Dendritic cell treated with granulocyte-macrophage colony-stimulating factor and Interleukin-4, amounts not matched to agents 40 ng/mL and 50 ng/mL, for 4 days (primary cell): Measurements from ENCODE around the gene TBC1D22B.
A peak's percentile ranks its signal among the peaks of the same experiment; 100 is the strongest.
"Not testable (repeated sequence)": the region's sequence is repeated elsewhere in the genome, so short reads cannot be mapped to it uniquely, and the experiment has no call there.

Experiments
- H3K27ac Mint-ChIP-seq: one replicate; pipeline ENCODE4 v1.8.0; 2022; ENCODE audit warnings: mild to moderate bottlenecking, mixed read lengths
- H3K27me3 Mint-ChIP-seq: one replicate; pipeline ENCODE4 v1.8.0; 2022; ENCODE audit warnings: mild to moderate bottlenecking, mixed read lengths
- H3K36me3 Mint-ChIP-seq: one replicate; pipeline ENCODE4 v1.8.0; 2022; ENCODE audit warnings: low read depth, mixed read lengths
- H3K4me1 Mint-ChIP-seq: one replicate; pipeline ENCODE4 v1.8.0; 2022; ENCODE audit warnings: low read depth, mixed read lengths
- H3K4me3 Mint-ChIP-seq: one replicate; pipeline ENCODE4 v1.8.0; 2022; ENCODE audit warnings: mild to moderate bottlenecking, moderate library complexity, mixed read lengths
- H3K9me3 Mint-ChIP-seq: one replicate; pipeline ENCODE4 v1.8.0; 2022; ENCODE audit warnings: mixed read lengths
- intact Hi-C: fragments of 100-400 bp; cut with micrococcal nuclease; formaldehyde crosslinking; loops from one replicate; pipeline ENCODE4 v1.15.0; 2022

The TBC1D22B gene

GRCh38 chr6:37344308-37344707 lies 86.7 kb downstream of the TBC1D22B start:
- peaks cover 12% of the 10 kb centered on the region for H3K27me3 Mint-ChIP-seq
- no peak overlapping the region for H3K27ac Mint-ChIP-seq
- no peak overlapping the region for H3K4me3 Mint-ChIP-seq
- H3K36me3 Mint-ChIP-seq = no peaks in the 10 kb centered on the region
- H3K4me1 Mint-ChIP-seq = no peaks in the 10 kb centered on the region
- H3K9me3 Mint-ChIP-seq = no peaks in the 10 kb centered on the region
- intact Hi-C loops = no loop called here

- intact Hi-C loops, H3K27ac Mint-ChIP-seq, H3K4me3 Mint-ChIP-seq, H3K4me1 Mint-ChIP-seq, H3K9me3 Mint-ChIP-seq, H3K36me3 Mint-ChIP-seq: not testable (repeated sequence)
- H3K27me3 Mint-ChIP-seq = peaks cover 12% of the 10 kb centered on the region
These were observed 88.2 kb downstream of the TBC1D22B start for GRCh38 chr6:37345804-37346203.

- Mint-ChIP-seq H3K4me3 (no peak overlapping the region), H3K4me1 (no peaks in the 10 kb centered on the region), H3K27me3 (peaks cover 13% of the 10 kb centered on the region), H3K36me3 (no peaks in the 10 kb centered on the region), H3K27ac (no peak overlapping the region), H3K9me3 (no peaks in the 10 kb centered on the region)
- intact Hi-C loops = no loop called here
These were observed 89.6 kb downstream of the TBC1D22B start for GRCh38 chr6:37347177-37347576.

GRCh38 chr6:37347670-37348111 lies 90.1 kb downstream of the TBC1D22B start:
- intact Hi-C loops = no loop called here
- Mint-ChIP-seq H3K4me3 (no peak overlapping the region), H3K9me3 (no peaks in the 10 kb centered on the region), H3K27me3 (peaks cover 15% of the 10 kb centered on the region), H3K4me1 (no peaks in the 10 kb centered on the region), H3K36me3 (no peaks in the 10 kb centered on the region), H3K27ac (no peak overlapping the region)

GRCh38 chr6:37351027-37351426 lies 93.5 kb downstream of the TBC1D22B start:
- H3K9me3 Mint-ChIP-seq = no peaks in the 10 kb centered on the region
- H3K4me3 Mint-ChIP-seq = no peak overlapping the region
- no peak overlapping the region for H3K27ac Mint-ChIP-seq
- peaks cover 22% of the 10 kb centered on the region for H3K4me1 Mint-ChIP-seq
- intact Hi-C loops = no loop called here
- peaks cover 10% of the 10 kb centered on the region for H3K36me3 Mint-ChIP-seq
- peaks cover 22% of the 10 kb centered on the region for H3K27me3 Mint-ChIP-seq

- intact Hi-C loops = no loop called here
- Mint-ChIP-seq H3K4me1 (peaks cover 24% of the 10 kb centered on the region), H3K9me3 (no peaks in the 10 kb centered on the region), H3K4me3 (no peak overlapping the region), H3K36me3 (peaks cover 10% of the 10 kb centered on the region), H3K27ac (no peak overlapping the region), H3K27me3 (peaks cover 18% of the 10 kb centered on the region)
These were observed 94.8 kb downstream of the TBC1D22B start for GRCh38 chr6:37352384-37352783.

- peaks cover 14% of the 10 kb centered on the region for H3K27me3 Mint-ChIP-seq
- peak within 1 kb of the TSS; percentile 97 for H3K4me3 Mint-ChIP-seq
- intact Hi-C loops = no loop called here
- H3K27ac Mint-ChIP-seq = peak within 1 kb of the TSS; percentile 87
- H3K9me3 Mint-ChIP-seq = no peaks in the 10 kb centered on the region
- H3K4me1 Mint-ChIP-seq = peaks cover 24% of the 10 kb centered on the region
- H3K36me3 Mint-ChIP-seq = peaks cover 10% of the 10 kb centered on the region
These were observed 96.4 kb downstream of the TBC1D22B start, which contains the start of gene RNF8 for GRCh38 chr6:37353761-37354525. Gene RNF8, plus strand, starts transcription at chr6:37353983. Its CDS starts 182 bp downstream, at chr6:37354165.

- peaks cover 10% of the 10 kb centered on the region for H3K36me3 Mint-ChIP-seq
- peaks cover 24% of the 10 kb centered on the region for H3K4me1 Mint-ChIP-seq
- H3K27me3 Mint-ChIP-seq = peaks cover 14% of the 10 kb centered on the region
- peak overlapping the region; percentile 87 for H3K27ac Mint-ChIP-seq
- H3K9me3 Mint-ChIP-seq = no peaks in the 10 kb centered on the region
- H3K4me3 Mint-ChIP-seq = peak overlapping the region; percentile 97
- intact Hi-C loops = no loop called here
These were observed 97.2 kb downstream of the TBC1D22B start for GRCh38 chr6:37354526-37355384.

- Mint-ChIP-seq H3K36me3 (peaks cover 21% of the 10 kb centered on the region), H3K27ac (no peak overlapping the region), H3K9me3 (no peaks in the 10 kb centered on the region), H3K4me3 (no peak overlapping the region), H3K27me3 (peaks cover 12% of the 10 kb centered on the region), H3K4me1 (peaks cover 24% of the 10 kb centered on the region)
- intact Hi-C loops = no loop called here
These were observed 99.7 kb downstream of the TBC1D22B start for GRCh38 chr6:37357288-37357687.

- Mint-ChIP-seq H3K36me3 (peaks cover 26% of the 10 kb centered on the region), H3K27ac (no peak overlapping the region), H3K27me3 (peaks cover 11% of the 10 kb centered on the region), H3K4me3 (no peak overlapping the region), H3K4me1 (peaks cover 24% of the 10 kb centered on the region), H3K9me3 (no peaks in the 10 kb centered on the region)
- intact Hi-C loops = no loop called here
These were observed 100.3 kb downstream of the TBC1D22B start for GRCh38 chr6:37357860-37358259.

- peaks cover 33% of the 10 kb centered on the region for H3K36me3 Mint-ChIP-seq
- H3K9me3 Mint-ChIP-seq = no peaks in the 10 kb centered on the region
- H3K27ac Mint-ChIP-seq = no peak overlapping the region
- peaks cover 5% of the 10 kb centered on the region for H3K27me3 Mint-ChIP-seq
- peaks cover 16% of the 10 kb centered on the region for H3K4me1 Mint-ChIP-seq
- H3K4me3 Mint-ChIP-seq = no peak overlapping the region
- intact Hi-C loops = no loop called here
These were observed 101.5 kb downstream of the TBC1D22B start for GRCh38 chr6:37359039-37359438.

- H3K27me3 Mint-ChIP-seq = no peaks in the 10 kb centered on the region
- intact Hi-C loops = no loop called here
- H3K27ac Mint-ChIP-seq = no peak overlapping the region
- H3K36me3 Mint-ChIP-seq = peaks cover 44% of the 10 kb centered on the region
- H3K4me3 Mint-ChIP-seq = no peak overlapping the region
- no peaks in the 10 kb centered on the region for H3K4me1 Mint-ChIP-seq
- H3K9me3 Mint-ChIP-seq = no peaks in the 10 kb centered on the region
These were observed 104.7 kb downstream of the TBC1D22B start for GRCh38 chr6:37362101-37362828.

- Mint-ChIP-seq H3K36me3 (peaks cover 62% of the 10 kb centered on the region), H3K27me3 (no peaks in the 10 kb centered on the region), H3K9me3 (no peaks in the 10 kb centered on the region), H3K4me3 (no peak overlapping the region), H3K4me1 (peaks cover 18% of the 10 kb centered on the region), H3K27ac (no peak overlapping the region)
- intact Hi-C loops = no loop called here
These were observed 108.2 kb downstream of the TBC1D22B start for GRCh38 chr6:37365791-37366190.

- Mint-ChIP-seq H3K9me3 (no peaks in the 10 kb centered on the region), H3K27ac (no peak overlapping the region), H3K36me3 (peaks cover 64% of the 10 kb centered on the region), H3K27me3 (no peaks in the 10 kb centered on the region), H3K4me1 (peaks cover 18% of the 10 kb centered on the region), H3K4me3 (no peak overlapping the region)
- intact Hi-C loops = no loop called here
These were observed 109.3 kb downstream of the TBC1D22B start for GRCh38 chr6:37366910-37367309.
